Ramos (cell line): ENCODE measurements around the gene NELL1.

Experiments used
- in situ Hi-C: fragments of 300-500 bp; cut with MboI; formaldehyde crosslinking; loops from one replicate; pipeline ENCODE4 v1.14.3; 2022; ENCODE audit warnings: low sequenced_read_pairs; ENCODE audit not compliant: unreplicated experiment

Gene NELL1

DNA sequence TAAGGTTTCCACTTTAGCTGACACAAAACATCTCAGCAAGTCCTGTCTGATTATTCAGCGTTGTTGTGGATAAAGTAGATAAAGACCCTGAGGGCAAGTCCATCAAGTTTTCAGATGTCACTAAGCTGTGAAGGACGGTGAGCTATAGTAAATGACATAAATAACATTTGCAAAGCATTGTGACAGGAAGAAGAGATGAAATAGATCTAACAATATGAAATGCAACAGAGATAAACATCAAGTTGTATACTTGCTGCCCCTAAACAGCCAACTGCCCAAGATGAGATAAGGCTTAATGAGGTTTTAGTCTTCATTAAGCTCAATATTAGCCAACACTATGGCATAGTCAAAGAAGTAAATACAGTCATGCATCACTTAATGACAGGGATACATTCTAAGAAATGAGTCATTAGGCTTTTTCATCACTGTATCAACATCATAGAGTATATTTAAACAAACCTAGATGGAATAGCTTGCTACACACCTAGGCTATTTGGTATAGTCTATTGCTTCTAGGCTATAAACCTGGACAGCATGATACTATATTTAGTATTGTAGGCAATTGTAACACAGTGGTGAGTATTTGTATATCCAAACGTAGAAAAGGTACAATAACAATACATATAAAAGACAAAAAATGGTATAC lies 898.4 kb downstream of the NELL1 start:
- in situ Hi-C loops = no loop called here

DNA sequence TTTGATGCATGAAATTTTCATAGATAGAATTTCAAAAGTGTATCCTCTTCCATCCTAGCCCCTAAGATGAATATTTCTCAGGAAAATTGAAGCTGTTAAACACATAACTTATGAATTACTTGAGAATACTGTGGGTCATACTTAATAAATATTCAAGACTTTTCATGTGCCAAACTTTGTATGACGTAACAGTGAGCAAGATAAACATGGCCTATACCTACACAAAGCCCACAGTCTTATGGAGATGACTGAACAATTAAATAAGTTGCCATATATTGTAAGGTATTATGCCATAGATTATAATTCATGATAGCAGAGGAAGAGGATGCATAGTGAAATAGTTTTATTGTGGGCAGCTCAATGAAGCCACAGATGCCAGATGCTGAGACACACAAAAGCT lies 902.8 kb downstream of the NELL1 start:
- in situ Hi-C loops = no loop called here

DNA sequence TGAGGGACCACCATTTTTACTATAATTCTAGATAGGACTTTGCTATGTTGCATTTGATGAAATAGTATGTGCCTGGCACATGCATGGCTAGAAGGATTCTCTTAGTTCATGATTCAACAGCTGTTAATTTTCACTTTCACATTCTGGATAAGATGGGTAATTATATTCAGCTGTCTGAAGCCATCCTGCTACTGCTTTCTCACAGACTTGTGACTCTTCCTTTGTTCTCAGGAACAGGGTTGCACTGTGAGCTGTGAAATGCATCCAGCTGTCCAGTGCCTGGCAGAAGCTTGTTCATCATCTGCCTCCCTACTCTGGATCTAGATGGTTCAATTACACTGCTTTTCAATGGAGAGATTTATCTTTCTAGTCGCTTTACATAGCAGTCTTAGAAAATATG lies 913.4 kb downstream of the NELL1 start:
- in situ Hi-C loops = no loop called here

DNA sequence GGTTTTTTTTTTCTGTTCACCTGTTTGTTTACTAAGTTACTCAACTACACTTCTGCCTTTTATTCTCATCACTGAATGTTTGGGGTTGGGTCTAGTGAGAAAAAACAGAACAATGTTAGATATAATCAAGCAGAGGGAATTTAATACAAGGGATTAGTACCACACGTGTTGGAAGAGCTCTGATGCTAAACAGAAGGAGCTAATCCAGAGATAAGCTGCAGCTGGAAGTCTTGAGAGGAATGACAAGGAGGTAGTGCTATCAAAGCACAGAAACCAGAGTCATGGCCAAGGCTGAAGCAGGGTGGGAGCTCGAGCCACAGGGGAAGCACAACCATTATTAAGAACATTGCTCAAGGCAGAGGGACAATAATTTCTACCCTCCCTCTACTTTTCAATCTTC lies 919.4 kb downstream of the NELL1 start:
- in situ Hi-C loops = no loop called here

DNA sequence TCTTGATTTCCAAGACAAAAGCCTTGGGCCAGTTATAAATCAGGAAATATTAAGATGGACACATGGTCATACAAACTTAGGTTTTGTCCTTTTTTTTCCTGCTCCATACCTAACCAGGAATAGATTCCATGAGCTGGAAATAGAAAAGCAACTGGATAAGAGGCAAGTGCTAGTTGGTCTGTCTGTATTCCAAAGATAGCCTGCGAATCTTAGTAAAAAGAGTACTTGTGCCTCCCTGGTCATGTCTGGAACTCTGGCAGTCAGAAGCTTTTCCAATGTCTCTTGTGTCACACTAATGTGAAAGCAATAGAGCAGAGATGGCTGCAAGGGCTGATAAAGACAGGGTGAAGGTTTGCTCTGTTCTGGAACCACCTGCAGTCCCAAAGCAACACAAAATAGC lies 933.3 kb downstream of the NELL1 start:
- in situ Hi-C loops = no loop called here

DNA sequence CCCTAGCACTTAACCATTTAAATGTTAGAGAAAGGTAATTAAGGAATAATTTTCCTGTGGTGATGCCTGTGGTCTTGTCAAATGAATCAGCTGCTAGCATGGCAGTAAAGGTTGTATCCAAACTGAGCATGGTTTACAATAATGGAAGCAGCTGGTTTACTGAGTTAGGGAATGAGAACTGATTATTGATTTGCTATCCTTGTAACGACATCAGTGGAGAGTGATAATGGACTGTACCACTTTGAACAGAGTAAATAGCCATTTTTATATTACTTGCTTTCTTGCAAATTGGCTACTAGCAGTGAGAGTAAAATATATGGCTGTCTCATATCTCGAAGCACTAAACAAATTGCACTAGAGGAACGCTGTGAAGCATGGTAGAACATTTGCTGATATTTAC lies 934.5 kb downstream of the NELL1 start:
- in situ Hi-C loops = no loop called here

DNA sequence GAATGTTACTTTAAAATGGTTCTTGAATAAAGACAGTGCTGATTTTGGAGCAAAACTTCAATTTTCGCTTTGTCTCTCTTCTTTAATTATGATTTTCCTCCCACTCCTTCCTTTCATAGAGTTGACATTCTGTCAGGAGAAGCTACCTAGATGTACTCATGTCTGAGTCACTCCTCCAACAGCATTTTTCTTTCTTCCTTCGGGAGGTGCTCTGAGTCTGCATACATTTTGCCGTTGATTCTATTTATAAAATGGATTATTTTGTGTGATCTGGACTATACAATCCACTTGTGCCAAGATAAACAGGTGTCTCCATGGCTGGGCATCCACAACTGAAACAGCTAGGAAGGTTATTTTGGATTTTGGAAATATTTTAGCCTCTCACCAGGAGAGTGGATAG lies 935.2 kb downstream of the NELL1 start:
- in situ Hi-C loops = no loop called here

DNA sequence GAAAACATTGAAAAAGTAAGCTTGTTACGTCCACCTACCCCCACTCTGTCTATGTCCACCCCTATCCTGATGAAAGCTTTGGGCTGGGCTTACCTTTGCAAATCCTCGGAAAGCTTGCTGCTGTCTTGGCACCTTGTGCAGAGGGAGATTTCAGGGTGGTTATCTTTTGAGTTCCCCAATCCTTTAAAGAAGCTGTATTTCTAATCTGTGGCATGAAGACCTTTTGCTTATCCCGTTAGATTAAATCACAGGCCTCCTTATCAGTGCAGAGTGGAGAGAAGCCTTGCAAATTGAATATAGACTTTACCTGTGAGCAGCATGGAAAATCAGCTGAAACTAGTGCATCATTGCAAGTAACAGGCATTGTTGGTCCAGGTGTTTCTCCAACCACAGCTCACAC lies 942.9 kb downstream of the NELL1 start:
- in situ Hi-C loops = no loop called here

DNA sequence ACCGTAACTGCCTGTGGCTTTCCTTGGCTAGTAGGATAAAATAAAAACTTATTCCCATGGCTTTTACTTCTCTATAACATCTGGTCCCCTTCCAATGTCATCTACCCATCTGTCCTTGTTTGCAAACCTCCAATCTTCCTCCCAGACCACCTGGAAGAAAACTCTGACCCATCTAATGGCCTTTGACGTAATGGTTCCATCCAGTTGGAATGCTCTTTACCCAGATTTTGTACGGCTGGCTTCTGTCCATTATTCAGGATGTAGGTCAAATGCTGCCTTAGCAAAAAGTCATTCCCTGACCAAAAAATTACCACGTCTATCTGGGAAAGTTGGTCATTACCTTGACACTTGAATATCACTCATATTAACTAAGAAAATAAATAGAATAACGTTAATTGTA lies 945.6 kb downstream of the NELL1 start:
- in situ Hi-C loops = no loop called here

DNA sequence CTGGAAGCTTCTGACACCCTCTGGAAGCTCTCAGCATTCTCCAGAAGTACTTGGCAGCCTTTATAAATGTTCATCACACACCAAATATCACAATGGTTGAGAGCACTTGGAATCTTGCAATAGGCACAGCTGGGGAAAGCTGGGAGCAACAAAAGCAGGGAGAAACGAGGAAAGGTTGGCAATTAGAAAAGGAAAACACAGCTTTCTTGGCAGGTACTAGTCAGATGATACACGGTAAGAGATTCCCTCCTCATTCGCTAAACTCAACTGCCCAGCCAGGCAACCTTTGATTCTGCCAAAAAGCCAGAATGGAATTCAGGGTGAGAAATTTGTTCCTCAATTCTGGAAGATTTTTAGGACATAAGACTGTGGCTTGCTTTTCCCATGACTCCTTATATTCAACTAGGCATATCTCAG lies 946.6 kb downstream of the NELL1 start:
- in situ Hi-C loops = no loop called here

DNA sequence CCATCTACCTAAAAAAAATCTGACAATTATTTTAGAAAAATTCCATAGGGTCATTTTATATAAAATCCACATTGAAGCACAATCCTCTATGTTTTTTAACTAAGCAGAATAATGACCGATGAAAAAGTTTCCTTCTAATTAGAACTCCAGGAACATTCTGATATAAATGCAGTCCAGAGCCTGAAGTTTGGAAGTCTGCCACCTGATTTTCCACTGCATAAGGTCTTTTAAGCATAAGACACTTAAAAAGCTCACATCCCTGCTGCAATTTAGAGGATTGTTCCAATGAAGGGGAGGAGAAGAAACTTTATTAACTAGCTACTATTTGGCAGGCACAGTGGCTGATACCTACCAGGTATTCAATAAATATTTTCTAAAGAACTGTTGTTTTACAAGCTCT lies 953.2 kb downstream of the NELL1 start:
- in situ Hi-C loops = no loop called here

DNA sequence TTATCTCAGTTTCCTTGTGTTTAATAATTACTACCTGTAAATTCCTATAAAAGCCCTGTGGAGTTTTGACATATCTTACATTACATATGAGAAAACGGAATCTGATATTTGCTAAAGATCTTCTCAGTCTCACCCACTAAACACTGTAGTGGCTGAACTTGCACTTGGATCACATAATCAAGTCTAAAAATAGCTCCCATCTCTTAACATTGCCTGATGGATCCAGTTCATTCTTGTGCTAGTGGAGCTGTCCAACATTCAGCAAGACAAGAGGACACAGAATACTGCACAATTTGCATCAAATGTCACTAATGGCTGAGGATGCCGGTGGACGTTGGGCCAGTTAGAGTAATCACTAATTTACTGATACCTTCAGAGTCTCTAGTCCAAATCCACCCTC lies 953.6 kb downstream of the NELL1 start:
- in situ Hi-C loops = no loop called here
